IMR-90 (cell line): ENCODE results near the gene ATRN. TPM values are rescaled to one million over a fixed set of nuclear protein-coding genes. Genes with fewer than 3 reads are reported as not detected.

Experiments used
- ATAC-seq: fragments of 200-7000 bp; cut with Tn5 transposase; 2 replicates; pipeline ENCODE4 v1.9.1; 2020; ENCODE audit warnings: low read depth, mild to moderate bottlenecking, moderate library complexity
- BruUV-seq: library from RNA; stranded (reverse); fragments of 400-500 nt; replicated peaks from 2 replicates; lab custom pipeline; 2021; lab: Mats Ljungman, UMichigan
- CTCF ChIA-PET: fragments of 300-600 bp; formaldehyde crosslinking; extraction: SDS; loops from one replicate; lab custom pipeline; 2021; ENCODE audit warnings: antibody characterized with exemption; lab: Yijun Ruan, JAX
- POLR2A ChIA-PET: fragments of 300-600 bp; sonication (Branson Sonifier 250); formaldehyde crosslinking; loops from one replicate; lab custom pipeline; 2022; ENCODE audit warnings: antibody characterized with exemption; ENCODE audit not compliant: unreplicated experiment; lab: Charles Lee
- DNase-seq: peaks from one replicate; pipeline ENCODE4 v3.0.0; 2013
- H2AFZ ChIP-seq: replicated peaks from 2 replicates; pipeline ENCODE3; 2013; ENCODE audit warnings: low read length, mild to moderate bottlenecking; ENCODE audit not compliant: poor library complexity
- H2AK5ac ChIP-seq: 2 replicates; pipeline ENCODE4 v1.6.1; 2013; ENCODE audit warnings: low read depth, low read length, inconsistent platforms
- H2AK9ac ChIP-seq: replicated peaks from 2 replicates; pipeline ENCODE3; 2013; ENCODE audit warnings: mild to moderate bottlenecking, low read depth, low read length, moderate library complexity; ENCODE audit not compliant: poor library complexity
- H2BK120ac ChIP-seq: 2 replicates; pipeline ENCODE4 v1.6.1; 2013; ENCODE audit warnings: low read depth, low read length, inconsistent platforms
- H2BK15ac ChIP-seq: 3 replicates; pipeline ENCODE4 v1.6.1; 2013; ENCODE audit warnings: low read depth, low read length, inconsistent platforms
- H2BK20ac ChIP-seq: 2 replicates; pipeline ENCODE4 v1.6.1; 2013; ENCODE audit warnings: low read depth, mild to moderate bottlenecking, inconsistent platforms, low read length, moderate library complexity
- H2BK5ac ChIP-seq: 2 replicates; pipeline ENCODE4 v1.6.1; 2013; ENCODE audit warnings: mild to moderate bottlenecking, low read depth, low read length, inconsistent platforms; ENCODE audit not compliant: poor library complexity, severe bottlenecking
- H3K14ac ChIP-seq: replicated peaks from 2 replicates; pipeline ENCODE4 v1.6.1; 2013; ENCODE audit warnings: low read depth, low read length, inconsistent platforms
- H3K18ac ChIP-seq: 2 replicates; pipeline ENCODE4 v1.6.1; 2013; ENCODE audit warnings: low read depth, low read length, control low read depth
- H3K23ac ChIP-seq: 2 replicates; pipeline ENCODE4 v1.6.1; 2013; ENCODE audit warnings: low read depth, low read length, inconsistent platforms
- H3K27ac ChIP-seq: 2 replicates; pipeline ENCODE4 v1.5.1; 2013; ENCODE audit warnings: mild to moderate bottlenecking, control low read depth, low read length; ENCODE audit not compliant: insufficient read depth
- H3K27me3 ChIP-seq: 2 replicates; pipeline ENCODE4 v1.6.1; 2013; ENCODE audit warnings: low read length; ENCODE audit not compliant: control insufficient read depth, insufficient read depth
- H3K36me3 ChIP-seq: 2 replicates; pipeline ENCODE4 v1.6.1; 2013; ENCODE audit warnings: low read length, mixed read lengths; ENCODE audit not compliant: control insufficient read depth, insufficient read depth
- H3K4ac ChIP-seq: 2 replicates; pipeline ENCODE4 v1.6.1; 2013; ENCODE audit warnings: low read depth, low read length, inconsistent platforms
- H3K4me1 ChIP-seq: 2 replicates; pipeline ENCODE4 v1.6.1; 2013; ENCODE audit warnings: low read length, mixed read lengths; ENCODE audit not compliant: control insufficient read depth, insufficient read depth
- H3K4me2 ChIP-seq: 2 replicates; pipeline ENCODE4 v1.6.1; 2013; ENCODE audit warnings: low read depth, mild to moderate bottlenecking, control low read depth, low read length, moderate library complexity
- H3K4me3 ChIP-seq: 2 replicates; pipeline ENCODE4 v1.5.1; 2013; ENCODE audit warnings: low read depth, mild to moderate bottlenecking, control low read depth, low read length, moderate library complexity; ENCODE audit not compliant: insufficient read depth
- H3K56ac ChIP-seq: 2 replicates; pipeline ENCODE4 v1.6.1; 2013; ENCODE audit warnings: low read length, inconsistent platforms; ENCODE audit not compliant: insufficient read depth; ENCODE audit errors: extremely low read depth
- H3K79me1 ChIP-seq, 2 experiments: 2 replicates each; pipeline ENCODE4 v1.6.1; 2013; ENCODE audit warnings: low read length in 2 of 2, inconsistent platforms in 1 of 2, low read depth in 1 of 2
- H3K9ac ChIP-seq: 2 replicates; pipeline ENCODE4 v1.6.1; 2013; ENCODE audit warnings: low read depth, low read length, control low read depth
- H3K9me1 ChIP-seq: 2 replicates; pipeline ENCODE4 v1.6.1; 2013; ENCODE audit warnings: low read length, inconsistent platforms; ENCODE audit not compliant: insufficient read depth
- H3K9me3 ChIP-seq: 2 replicates; pipeline ENCODE4 v1.6.1; 2013; ENCODE audit warnings: low read length; ENCODE audit not compliant: control insufficient read depth, insufficient read depth
- H4K20me1 ChIP-seq: 2 replicates; pipeline ENCODE4 v1.6.1; 2013; ENCODE audit warnings: low read length, inconsistent platforms; ENCODE audit not compliant: insufficient read depth
- H4K5ac ChIP-seq: 2 replicates; pipeline ENCODE4 v1.6.1; 2013; ENCODE audit warnings: mild to moderate bottlenecking, low read depth, low read length, control low read depth
- H4K8ac ChIP-seq, 2 experiments: 2 replicates each; pipeline ENCODE4 v1.6.1; 2013; ENCODE audit warnings: low read depth in 2 of 2, low read length in 2 of 2, control low read depth in 1 of 2, inconsistent platforms in 1 of 2
- H4K91ac ChIP-seq: 2 replicates; pipeline ENCODE4 v1.6.1; 2013; ENCODE audit warnings: low read depth, low read length, inconsistent platforms; ENCODE audit not compliant: insufficient read depth
- BHLHE40 ChIP-seq: fragments of 150-350 bp; IDR thresholded peaks from 2 replicates; pipeline ENCODE4 v1.6.1; 2016; ENCODE audit warnings: mild to moderate bottlenecking, low read depth, low read length
- FOS ChIP-seq: fragments of 150-350 bp; IDR thresholded peaks from 2 replicates; pipeline ENCODE4 v1.6.1; 2016; ENCODE audit warnings: low read depth, low read length
- NFE2L2 ChIP-seq: fragments of 150-350 bp; IDR thresholded peaks from 2 replicates; pipeline ENCODE4 v1.6.1; 2016; ENCODE audit warnings: low read depth, mild to moderate bottlenecking, low read length
- RCOR1 ChIP-seq: IDR thresholded peaks from 2 replicates; pipeline ENCODE4 v1.6.1; 2012; ENCODE audit warnings: mild to moderate bottlenecking, low read length, improper control_type of control experiment; ENCODE audit not compliant: insufficient replicate concordance
- RFX5 ChIP-seq: IDR thresholded peaks from 2 replicates; pipeline ENCODE4 v1.8.0; 2012; ENCODE audit warnings: low read depth, mild to moderate bottlenecking, low read length, moderate library complexity
- SMC3 ChIP-seq: fragments of 150-350 bp; IDR thresholded peaks from 2 replicates; pipeline ENCODE4 v1.6.1; 2016; ENCODE audit warnings: low read depth, mild to moderate bottlenecking, antibody characterized with exemption, low read length, moderate library complexity
- WGBS, 2 experiments: methylation state at CpG; one replicate each; pipeline versions ENCODE4 v1.1.5 to v1.1.7; 2013; ENCODE audit warnings: missing lambda C conversion rate in 2 of 2; ENCODE audit not compliant: insufficient read length in 1 of 2; ENCODE audit errors: extremely low coverage in 2 of 2; 5-methylcytosine and 5-hydroxymethylcytosine counted together
- dilution Hi-C: fragments of 300-500 bp; cut with HindIII; formaldehyde crosslinking; loops from one replicate; pipeline ENCODE4 v1.14.3; 2018; ENCODE audit warnings: low sequenced_read_pairs; ENCODE audit not compliant: unreplicated experiment
- in situ Hi-C: fragments of 300-500 bp; cut with MboI; formaldehyde crosslinking; loops from 3 replicates; pipeline ENCODE4 v1.14.3; 2019; ENCODE audit warnings: low sequenced_read_pairs, inconsistent platforms, mixed read lengths
- intact Hi-C: fragments of 100-400 bp; cut with micrococcal nuclease; formaldehyde crosslinking; loops from 2 replicates; pipeline ENCODE4 v1.10.0; 2022
- polyA plus RNA-seq, 3 experiments: library from polyadenylated mRNA; depleted of rRNA; stranded (reverse); fragments of >200 nt; gene quantifications; 2 replicates each; pipeline ENCODE4 v1.2.3, GENCODE V29; 2012; ENCODE audit warnings: low replicate concordance in 1 of 3
- total RNA-seq: library from RNA; depleted of rRNA; stranded (reverse); fragments of >200 nt; gene quantifications from 2 replicates; pipeline ENCODE4 v1.2.3, GENCODE V29; 2012

The ATRN gene
- total and polyA plus RNA-seq, 2 of the 4 experiments (the other 2 are of a cell fraction): 32.3 to 46.2 TPM

- no peak for ATAC-seq
- dilution Hi-C loops: no loop called here
Measured at GRCh38 chr20:3456648-3457047, 14.2 kb upstream of the ATRN start.

More at GRCh38 chr20:3456648-3457047, 14.2 kb upstream of the ATRN start:
- no peak for DNase-seq
- H3K9ac ChIP-seq: no peak overlapping the region
- BruUV-seq: no TSS peak
- H3K23ac ChIP-seq: no peak overlapping the region
- no peak overlapping the region for H3K4me3 ChIP-seq
- intact Hi-C loops (no loop called here), in situ Hi-C loops (no loop called here)
- H2AK5ac ChIP-seq: no peak overlapping the region
- no peaks in the 10 kb centered on the region for H4K20me1 ChIP-seq
- H4K8ac ChIP-seq: no peak overlapping the region
- no peak overlapping the region for H2BK5ac ChIP-seq
- no peaks in the 10 kb centered on the region for H3K36me3 ChIP-seq
- H3K9me1 ChIP-seq: no peaks in the 10 kb centered on the region
- H3K27me3 ChIP-seq: peaks cover 42% of the 10 kb centered on the region
- no peak for TF ChIP-seq NFE2L2
- no peak for TF ChIP-seq RCOR1
- TF ChIP-seq RFX5: no peak
- no peak for TF ChIP-seq BHLHE40
- TF ChIP-seq FOS: no peak
- no peak for TF ChIP-seq SMC3
- no peak overlapping the region for H2BK20ac ChIP-seq
- ChIA-PET CTCF (no interaction called here), POLR2A (no interaction called here)
- no CpG with 5 or more reads among the region's 4 CpGs for WGBS, 2 experiments
- H3K4me2 ChIP-seq: no peak overlapping the region
- H3K27ac ChIP-seq: no peak overlapping the region
- H3K79me1 ChIP-seq: no peaks in the 10 kb centered on the region
- no peak overlapping the region for H4K5ac ChIP-seq
- no peak overlapping the region for H3K56ac ChIP-seq
- H3K14ac ChIP-seq: no peak overlapping the region
- no peak overlapping the region for H2AFZ ChIP-seq
- no peaks in the 10 kb centered on the region for H3K9me3 ChIP-seq
- H3K4ac ChIP-seq: no peak overlapping the region
- no peaks in the 10 kb centered on the region for H3K4me1 ChIP-seq
- no peak overlapping the region for H4K91ac ChIP-seq
- H3K18ac ChIP-seq: no peak overlapping the region
- H2AK9ac ChIP-seq: no peak overlapping the region
- no peak overlapping the region for H2BK15ac ChIP-seq
- no peak overlapping the region for H2BK120ac ChIP-seq
